ENCODE results near the gene UBIAD1. TPM values are rescaled to one million over a fixed set of nuclear protein-coding genes. Genes with fewer than 3 reads are reported as not detected.
"Not testable (repeated sequence)": the region's sequence is repeated elsewhere in the genome, so short reads cannot be mapped to it uniquely, and the experiment has no call there.

UBIAD1 gene
- total and polyA plus RNA-seq, 9 of the 15 experiments (the other 6 are each of a cell fraction or from before 2014, with no cell fraction given), result 6.2 to 34.3 (median 22.3) TPM

DNA sequence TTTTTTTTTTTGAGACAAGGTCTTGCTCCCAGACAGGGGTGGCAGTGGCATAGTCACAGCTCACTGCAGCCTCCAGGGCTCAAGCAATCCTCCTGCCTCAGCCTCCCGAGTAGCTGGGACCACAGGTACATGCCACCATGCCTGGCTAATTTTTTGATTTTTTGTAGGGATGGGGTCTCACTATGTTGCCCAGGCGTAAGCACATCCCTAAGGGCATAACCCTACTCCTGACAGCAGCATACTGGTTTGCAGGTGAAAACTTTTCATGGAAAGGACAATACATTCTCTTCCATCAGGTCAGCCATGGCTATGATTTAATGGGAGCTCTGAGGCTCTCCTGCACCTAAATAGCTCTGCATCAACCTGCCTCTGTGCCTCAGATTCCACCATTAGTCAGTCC, 29.4 kb downstream of the UBIAD1 start:
- Histone ChIP-seq H3K9ac (ENCODE audit: insufficient read depth in 1 of 2, low read depth in 2 of 2, low read length in 2 of 2) (no peak overlapping the region), H3K4me1 (replicated peaks in 1 of 2; ENCODE audit: control insufficient read depth in 2 of 2, insufficient read depth in 2 of 2, low read length in 2 of 2) (no peaks in the 10 kb centered on the region; a peak in 1 of 5 replicates), H4K20me1 (replicated peaks; ENCODE audit: control insufficient read depth, insufficient read depth, low read length) (peaks cover 5% of the 10 kb centered on the region; the same call in 1 of the 2 replicates), H3K9me1 (ENCODE audit: control insufficient read depth, insufficient read depth, low read length) (no peaks in the 10 kb centered on the region), H3K4me3 (no peak overlapping the region), H3K27me3 (ENCODE audit: control insufficient read depth in 2 of 2, insufficient read depth in 2 of 2, low read length in 2 of 2) (peaks cover 9 to 22% of the 10 kb centered on the region in 2 experiments; a peak in 3 of 5 replicates), H3K79me2 (ENCODE audit: control insufficient read depth, insufficient read depth, low read length) (no peaks in the 10 kb centered on the region), H3K9me3 (replicated peaks; ENCODE audit: control insufficient read depth, insufficient read depth, low read depth, low read length) (no peaks in the 10 kb centered on the region), H3K4me2 (ENCODE audit: insufficient read depth, low read length) (no peak overlapping the region), H3K27ac (ENCODE audit: extremely low read depth, low read depth, low read length) (no peak overlapping the region), H2AFZ (ENCODE audit: low read depth, low read length) (no peak overlapping the region), H3K36me3 (ENCODE audit: control insufficient read depth, insufficient read depth, low read length) (no peaks in the 10 kb centered on the region; the same call in 2 of the 3 replicates)
- POLR2A ChIA-PET, result interaction anchor here (0.6 to 1.9 kb wide), 4 partner anchors 9 to 183 kb away, joined by 3 to 6 read pairs (median 3); partner anchors contain the start of gene UBIAD1
- 3% methylated on average over 2 of the region's 2 CpGs for WGBS (ENCODE audit: insufficient coverage, low coverage, missing lambda C conversion rate)
- intact Hi-C loops (cut with micrococcal nuclease), result no loop called here
- peak; percentile 74 for TF ChIP-seq ZNF121 (CRISPR knock-in tag; conservative IDR thresholded peaks at IDR 0.05)
- TF ChIP-seq GTF2E2 (tag; IDR thresholded peaks at IDR 0.05), result no peak
- ATAC-seq (no peak), FAIRE-seq (no peak), DNase-seq (ENCODE audit: extremely low read depth in 1 of 4, low spot score in 3 of 4) (no peak)
- CTCF ChIA-PET (ENCODE audit: low intra/inter-chr PET ratio), result no interaction called here
- no TSS peak for BruUV-seq (replicated peaks)
- in situ Hi-C loops (cut with MboI), result no loop called here

GRCh38 chr1:11305516-11305915, 32.5 kb downstream of the UBIAD1 start:
- CTCF ChIA-PET (ENCODE audit: low intra/inter-chr PET ratio), result interaction anchor here (0.5 kb wide), 1 partner anchor 318 kb away, joined by 4 read pairs; no protein-coding TSS in a partner anchor
- not testable (repeated sequence) for BruUV-seq (replicated peaks)

More at GRCh38 chr1:11305516-11305915, 32.5 kb downstream of the UBIAD1 start:
- H3K4me2 ChIP-seq (ENCODE audit: insufficient read depth, low read length); H3K79me2 ChIP-seq (ENCODE audit: control insufficient read depth, insufficient read depth, low read length); intact Hi-C loops (cut with micrococcal nuclease); H3K9me1 ChIP-seq (ENCODE audit: control insufficient read depth, insufficient read depth, low read length); H4K20me1 ChIP-seq (replicated peaks; ENCODE audit: control insufficient read depth, insufficient read depth, low read length); H3K9me3 ChIP-seq (replicated peaks; ENCODE audit: control insufficient read depth, insufficient read depth, low read depth, low read length); H2AFZ ChIP-seq (ENCODE audit: low read depth, low read length); H3K36me3 ChIP-seq (ENCODE audit: control insufficient read depth, insufficient read depth, low read length); FAIRE-seq; H3K4me3 ChIP-seq; in situ Hi-C loops (cut with MboI); H3K4me1 ChIP-seq (replicated peaks in 1 of 2; ENCODE audit: control insufficient read depth in 2 of 2, insufficient read depth in 2 of 2, low read length in 2 of 2); DNase-seq (ENCODE audit: extremely low read depth in 1 of 4, low spot score in 3 of 4); ATAC-seq; H3K9ac ChIP-seq (ENCODE audit: insufficient read depth in 1 of 2, low read depth in 2 of 2, low read length in 2 of 2); H3K27ac ChIP-seq (ENCODE audit: extremely low read depth, low read depth, low read length); POLR2A ChIA-PET: not testable (repeated sequence)
- peaks cover 23 to 49% of the 10 kb centered on the region in 2 experiments; a peak in 4 of 5 replicates for H3K27me3 ChIP-seq (ENCODE audit: control insufficient read depth in 2 of 2, insufficient read depth in 2 of 2, low read length in 2 of 2)
- 18% methylated on average over 5 of the region's 29 CpGs for WGBS (ENCODE audit: insufficient coverage, low coverage, missing lambda C conversion rate)
